ENCODE results near the gene DUSP16. TPM values are rescaled to one million over a fixed set of nuclear protein-coding genes. Genes with fewer than 3 reads are reported as not detected.

The DUSP16 gene
- total RNA-seq, 1 donor from 2014 or later, result 19.3 TPM

DNA sequence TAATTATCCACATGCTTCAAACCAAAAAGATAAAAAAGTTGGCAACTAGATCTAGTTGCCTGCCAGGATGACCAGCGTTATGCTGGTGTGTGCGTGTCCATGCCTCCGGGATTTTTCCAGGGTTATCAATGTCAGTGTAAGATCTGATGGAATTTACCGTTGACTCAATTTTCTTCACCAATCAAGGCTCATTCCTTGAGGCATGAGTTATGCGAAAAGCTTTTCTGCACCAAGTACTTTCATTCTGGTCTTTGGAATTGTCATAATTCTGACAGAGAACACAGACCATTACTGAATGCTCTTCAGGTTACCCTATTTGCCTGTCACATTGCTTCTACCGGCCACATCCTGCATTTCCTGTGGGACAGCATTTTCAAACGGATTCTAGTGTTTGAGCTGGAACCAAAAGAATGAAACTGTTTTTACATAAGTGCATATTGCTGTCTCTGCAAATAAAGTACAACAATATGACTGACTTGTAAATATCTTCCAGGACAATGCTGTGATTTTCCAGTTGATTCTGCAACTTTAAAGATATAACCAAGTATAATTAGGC is 91.8 kb downstream of the DUSP16 start:
- DNase-seq (ENCODE audit: low read depth), result no peak
- no peak overlapping the region for H3K4me3 ChIP-seq (ENCODE audit: low read depth, low read length)
- TF ChIP-seq CTCF (conservative IDR thresholded peaks at IDR 0.05; ENCODE audit: low read depth, low read length), result no peak

- TF ChIP-seq CTCF (conservative IDR thresholded peaks at IDR 0.05; ENCODE audit: low read depth, low read length), result no peak
- DNase-seq (ENCODE audit: low read depth), result no peak
- no peak overlapping the region for H3K4me3 ChIP-seq (ENCODE audit: low read depth, low read length)
Observed at GRCh38 chr12:12469386-12469785, 93.3 kb downstream of the DUSP16 start.

DNA sequence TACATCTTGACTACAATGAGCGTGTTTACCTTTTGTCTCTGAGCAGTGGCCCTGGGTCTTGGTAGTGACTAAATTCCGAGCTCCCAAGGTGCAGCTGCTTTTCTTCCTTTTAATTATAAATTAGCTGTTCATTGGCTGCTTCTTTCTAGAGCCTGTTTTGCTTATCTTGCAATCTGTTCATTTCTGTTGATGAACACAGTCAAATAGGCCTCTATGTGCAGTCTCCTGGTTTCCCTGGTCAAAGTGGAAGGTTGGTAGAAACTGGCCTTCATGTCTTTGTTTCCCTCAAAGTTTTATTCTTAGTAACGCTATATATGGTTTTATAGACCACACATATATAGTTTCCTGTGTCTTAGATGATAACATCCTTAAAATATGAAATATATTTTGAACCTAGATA is 94.1 kb downstream of the DUSP16 start:
- no peak for DNase-seq (ENCODE audit: low read depth)
- no peak for TF ChIP-seq CTCF (conservative IDR thresholded peaks at IDR 0.05; ENCODE audit: low read depth, low read length)
- no peak overlapping the region for H3K4me3 ChIP-seq (ENCODE audit: low read depth, low read length)

- TF ChIP-seq CTCF (conservative IDR thresholded peaks at IDR 0.05; ENCODE audit: low read depth, low read length), result no peak
- no peak overlapping the region for H3K4me3 ChIP-seq (ENCODE audit: low read depth, low read length)
- no peak for DNase-seq (ENCODE audit: low read depth)
Observed at GRCh38 chr12:12467688-12468261, 94.9 kb downstream of the DUSP16 start.

- DNase-seq (ENCODE audit: low read depth), result no peak
- no peak overlapping the region for H3K4me3 ChIP-seq (ENCODE audit: low read depth, low read length)
- TF ChIP-seq CTCF (conservative IDR thresholded peaks at IDR 0.05; ENCODE audit: low read depth, low read length), result no peak
Observed at GRCh38 chr12:12467264-12467663, 95.4 kb downstream of the DUSP16 start.

DNA sequence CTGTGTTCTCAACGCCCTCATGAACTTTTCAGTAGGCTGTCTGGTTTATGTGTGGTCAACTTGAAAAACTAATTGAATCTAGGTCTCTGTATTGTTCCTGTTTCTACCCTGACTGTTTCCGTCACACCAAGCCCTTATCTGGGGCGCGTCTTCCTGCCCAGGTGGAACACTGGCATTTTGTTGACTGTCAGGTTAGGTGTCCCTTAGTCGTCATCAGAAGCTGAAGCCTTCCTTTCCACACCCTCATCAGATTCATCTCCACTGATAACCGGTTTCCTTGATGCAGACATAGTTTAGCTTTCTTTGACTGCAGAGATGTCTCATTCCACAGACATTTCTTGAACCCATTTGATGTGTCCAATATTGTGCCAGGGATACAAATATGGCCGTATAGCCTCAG is 96.5 kb downstream of the DUSP16 start:
- DNase-seq (ENCODE audit: low read depth), result no peak
- TF ChIP-seq CTCF (conservative IDR thresholded peaks at IDR 0.05; ENCODE audit: low read depth, low read length), result no peak
- no peak overlapping the region for H3K4me3 ChIP-seq (ENCODE audit: low read depth, low read length)

DNA sequence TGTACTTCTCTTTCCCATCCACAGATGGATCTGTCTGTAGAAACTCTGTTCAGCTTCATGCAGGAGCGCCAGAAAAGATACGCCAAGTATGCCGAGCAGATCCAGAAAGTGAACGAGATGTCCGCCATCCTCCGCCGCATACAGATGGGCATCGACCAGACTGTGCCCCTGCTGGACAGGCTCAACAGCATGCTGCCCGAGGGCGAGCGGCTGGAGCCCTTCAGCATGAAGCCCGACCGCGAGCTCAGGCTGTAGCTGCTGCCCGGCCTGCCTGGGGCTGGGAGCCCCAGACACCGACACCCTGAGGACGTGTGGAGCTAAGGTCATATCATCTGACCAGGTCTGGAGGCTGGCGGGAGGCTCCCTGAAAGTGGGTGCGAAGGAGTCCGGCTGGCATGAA is 97.1 kb downstream of the DUSP16 start:
- no peak for DNase-seq (ENCODE audit: low read depth)
- H3K4me3 ChIP-seq (ENCODE audit: low read depth, low read length), result no peak overlapping the region
- TF ChIP-seq CTCF (conservative IDR thresholded peaks at IDR 0.05; ENCODE audit: low read depth, low read length), result no peak

Measured in epithelial cell of proximal tubule (primary cell).